ENCODE measurements around the gene ERFE.

- no peak for TF ChIP-seq EZH2 (IDR thresholded peaks at IDR 0.05; ENCODE audit: insufficient read depth, poor library complexity, severe bottlenecking)
- no peak for TF ChIP-seq EZH2phosphoT487 (IDR thresholded peaks at IDR 0.05; ENCODE audit: insufficient read depth, low read depth)
Observed at GRCh38 chr2:238203094-238203972, 44.6 kb downstream of the ERFE start, which contains the start of gene ILKAP.
